AG04450 (cell line): ENCODE measurements around the gene ELMOD3. TPM values are rescaled to one million over a fixed set of nuclear protein-coding genes. Genes with fewer than 3 reads are reported as not detected.

Source experiments
- CTCF ChIA-PET: fragments of 300-600, 350-600 bp; formaldehyde crosslinking; extraction: SDS; loops from one replicate; lab custom pipeline; 2022; ENCODE audit warnings: antibody characterized with exemption, inconsistent platforms; lab: Charles Lee
- POLR2A ChIA-PET: fragments of 350-600 bp; formaldehyde crosslinking; extraction: SDS; loops from one replicate; lab custom pipeline; 2021; ENCODE audit warnings: antibody characterized with exemption, inconsistent platforms; lab: Yijun Ruan, JAX
- DNase-seq: peaks from one replicate; pipeline ENCODE4 v3.0.0-alpha.2; 2011; ENCODE audit warnings: low read depth, low spot score
- H3K27ac ChIP-seq: one replicate; pipeline ENCODE4 v1.5.1; 2012; ENCODE audit warnings: low read depth, low read length, control low read depth
- H3K27me3 ChIP-seq: one replicate; pipeline ENCODE4 v1.6.0; 2012; ENCODE audit warnings: low read length; ENCODE audit not compliant: control insufficient read depth, insufficient read depth
- H3K4me3 ChIP-seq: 2 replicates; pipeline ENCODE4 v1.5.1; 2011; ENCODE audit warnings: mild to moderate bottlenecking, low read depth, low read length, control low read depth
- H3K9me3 ChIP-seq: 2 replicates; pipeline ENCODE4 v1.5.1; 2012; ENCODE audit warnings: low read length; ENCODE audit not compliant: control insufficient read depth, insufficient read depth
- CTCF ChIP-seq: IDR thresholded peaks from 2 replicates; pipeline ENCODE4 v1.5.1; 2011; ENCODE audit warnings: low read depth, low read length, control low read depth, inconsistent platforms
- polyA minus RNA-seq: library from RNA; depleted of rRNA, polyadenylated mRNA; stranded (reverse); fragments of >200 nt; gene quantifications from 2 replicates; pipeline ENCODE4 v1.2.3, GENCODE V29; 2011; rRNA and poly(A)+ RNA removed
- polyA plus RNA-seq: library from polyadenylated mRNA; depleted of rRNA; stranded (reverse); fragments of >200 nt; gene quantifications from 2 replicates; pipeline ENCODE4 v1.2.3, GENCODE V29; 2011; rRNA removed

ELMOD3 gene
- polyA plus RNA-seq (17.2 and 17.8 TPM in 2 replicates), polyA minus RNA-seq (16.1 and 17.1 TPM in 2 replicates)

- TF ChIP-seq CTCF, result no peak
- H3K9me3 ChIP-seq, result no peaks in the 10 kb centered on the region
- no peaks in the 10 kb centered on the region for H3K27me3 ChIP-seq
- CTCF ChIA-PET, result interaction anchor here (1.0 to 1.6 kb wide), 3 partner anchors 196 to 203 kb away, joined by 3 to 8 read pairs (median 4); no protein-coding TSS in a partner anchor
- H3K27ac ChIP-seq, result peak within 1 kb of the TSS; percentile 47
- DNase-seq, result peak; percentile 98
- POLR2A ChIA-PET, result interaction anchor here (0.6 to 2.7 kb wide), 25 partner anchors 9 to 285 kb away, joined by 3 to 23 read pairs (median 3); partner anchors contain the start of genes C2orf68, MAT2A, RNF181 and SH2D6
- peak within 1 kb of the TSS; percentile 65 for H3K4me3 ChIP-seq
These were observed at the start of gene ELMOD3, which contains the start of gene RETSAT for GRCh38 chr2:85354286-85355072. Gene ELMOD3 (plus strand): TSS chr2:85354769. CDS start chr2:85357199, 2,430 bp downstream. Gene RETSAT (minus strand): TSS chr2:85354528. CDS start chr2:85354507, 21 bp downstream.

GRCh38 chr2:85307527-85307897 is 47.1 kb upstream of the ELMOD3 start:
- no peaks in the 10 kb centered on the region for H3K9me3 ChIP-seq
- DNase-seq, result no peak
- ChIA-PET CTCF (no interaction called here), POLR2A (no interaction called here)
- no peak overlapping the region for H3K4me3 ChIP-seq
- no peak for TF ChIP-seq CTCF
- no peak overlapping the region for H3K27ac ChIP-seq
- H3K27me3 ChIP-seq, result no peaks in the 10 kb centered on the region

- ChIA-PET CTCF (interaction anchor here (3.0 kb wide), 1 partner anchor 8 kb away, joined by 24 read pairs; no protein-coding TSS in a partner anchor), POLR2A (no interaction called here)
- no peak for DNase-seq
- Histone ChIP-seq H3K27ac (no peak overlapping the region), H3K4me3 (no peak overlapping the region), H3K9me3 (no peaks in the 10 kb centered on the region), H3K27me3 (no peaks in the 10 kb centered on the region)
- no peak for TF ChIP-seq CTCF
These were observed 46.4 kb upstream of the ELMOD3 start for GRCh38 chr2:85308201-85308600.

GRCh38 chr2:85308896-85309555 is 45.5 kb upstream of the ELMOD3 start:
- Histone ChIP-seq H3K9me3 (no peaks in the 10 kb centered on the region), H3K27ac (peak overlapping the region; percentile 57), H3K27me3 (no peaks in the 10 kb centered on the region), H3K4me3 (no peak overlapping the region)
- ChIA-PET CTCF (interaction anchor here (0.9 to 3.0 kb wide), 3 partner anchors 8 to 243 kb away, joined by 3 to 24 read pairs (median 8); no protein-coding TSS in a partner anchor), POLR2A (interaction anchor here (0.8 kb wide), 1 partner anchor 188 kb away, joined by 5 read pairs; no protein-coding TSS in a partner anchor)
- no peak for TF ChIP-seq CTCF
- DNase-seq, result no peak
